ENCODE data around the gene MAP2K1. TPM values are rescaled to one million over a fixed set of nuclear protein-coding genes. Genes with fewer than 3 reads are reported as not detected.
"Not testable (repeated sequence)": the region's sequence is repeated elsewhere in the genome, so short reads cannot be mapped to it uniquely, and the experiment has no call there.

Gene MAP2K1
- polyA plus RNA-seq, 10 donors: 95.5 to 148 (median 118) TPM

DNA sequence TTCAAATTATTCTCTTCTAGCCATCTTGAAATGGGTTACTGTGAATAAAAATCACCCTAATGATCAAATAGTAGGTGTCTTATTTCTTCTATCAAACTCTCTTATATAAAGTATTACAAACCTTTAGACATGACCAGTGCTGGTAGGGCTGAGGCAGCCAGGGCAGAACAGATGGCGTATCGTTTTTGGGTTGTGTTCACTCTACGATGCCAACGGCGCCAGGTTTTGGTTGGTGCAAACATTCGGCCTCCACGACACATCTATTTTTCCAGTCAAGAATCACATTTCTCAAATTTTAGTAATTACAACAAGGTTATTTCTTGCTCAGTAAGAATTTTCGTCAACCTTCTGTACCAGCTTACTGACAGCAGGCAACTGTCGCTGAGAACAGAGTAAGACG, 115.8 kb downstream of the MAP2K1 start:
- no peak for DNase-seq

DNA sequence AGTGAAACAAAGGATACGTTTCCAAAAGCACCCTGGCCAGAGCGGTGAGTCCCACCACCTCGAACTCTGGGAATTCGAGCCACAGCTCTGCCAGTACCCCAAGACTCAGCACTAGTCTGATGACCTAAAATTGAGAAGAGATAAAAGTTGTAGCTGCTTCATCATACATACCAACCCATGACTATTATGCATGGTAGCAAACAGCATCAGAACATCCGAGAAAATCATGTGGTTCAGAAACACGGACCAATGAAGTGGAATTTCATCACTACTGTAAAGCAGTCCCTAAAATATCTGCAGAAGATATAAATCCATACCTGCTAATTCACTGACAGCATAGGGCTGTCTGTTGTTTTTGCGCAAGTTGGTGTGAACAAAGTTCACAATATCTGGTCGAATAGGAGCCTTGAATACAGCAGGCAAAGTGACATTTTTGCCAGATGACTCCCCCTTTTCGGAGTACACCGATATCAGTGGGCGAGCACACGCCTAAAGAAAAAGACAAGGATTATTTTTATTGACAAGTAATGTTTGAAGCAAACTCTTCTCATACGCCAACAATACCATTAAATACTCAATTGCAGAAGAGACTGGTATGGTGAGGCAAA, 116.4 kb downstream of the MAP2K1 start:
- DNase-seq: not testable (repeated sequence)

DNA sequence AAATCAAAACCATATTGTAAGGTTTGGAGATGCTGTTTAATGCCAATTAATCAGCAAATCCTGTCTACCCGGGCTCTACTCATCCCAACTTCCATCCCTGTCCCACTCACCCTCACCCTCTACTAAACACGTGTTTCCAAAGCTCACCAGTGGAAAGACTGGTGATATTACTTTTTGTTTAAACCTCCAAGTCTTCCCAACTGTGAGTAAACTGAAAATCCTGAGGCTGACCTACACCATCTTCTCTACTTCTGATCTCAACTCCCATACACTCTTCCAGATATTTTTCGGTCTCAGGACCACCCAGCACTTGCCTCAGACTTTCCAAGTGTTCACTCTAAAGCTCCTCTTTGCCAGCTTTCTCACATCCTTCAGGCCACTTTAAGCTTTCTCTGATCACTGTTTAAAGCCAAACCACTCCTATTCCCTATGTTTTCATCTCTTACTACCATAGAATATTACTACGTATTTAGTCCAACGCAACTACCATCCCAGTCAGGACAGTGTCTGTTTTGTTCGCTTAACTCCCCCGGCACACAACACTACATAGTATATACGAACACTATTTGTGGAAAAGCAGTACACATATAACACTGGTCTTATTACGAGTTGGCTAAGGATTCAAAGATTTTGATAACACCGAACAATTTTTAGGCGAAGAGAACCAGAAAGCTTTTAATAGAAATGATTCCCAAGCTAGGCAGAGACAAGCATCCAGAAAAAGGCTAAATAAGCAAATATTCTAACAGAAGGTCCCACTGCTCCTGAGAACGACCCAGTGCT, 117.3 kb downstream of the MAP2K1 start:
- DNase-seq: peak in 1 of 3 donors; percentile 23

DNA sequence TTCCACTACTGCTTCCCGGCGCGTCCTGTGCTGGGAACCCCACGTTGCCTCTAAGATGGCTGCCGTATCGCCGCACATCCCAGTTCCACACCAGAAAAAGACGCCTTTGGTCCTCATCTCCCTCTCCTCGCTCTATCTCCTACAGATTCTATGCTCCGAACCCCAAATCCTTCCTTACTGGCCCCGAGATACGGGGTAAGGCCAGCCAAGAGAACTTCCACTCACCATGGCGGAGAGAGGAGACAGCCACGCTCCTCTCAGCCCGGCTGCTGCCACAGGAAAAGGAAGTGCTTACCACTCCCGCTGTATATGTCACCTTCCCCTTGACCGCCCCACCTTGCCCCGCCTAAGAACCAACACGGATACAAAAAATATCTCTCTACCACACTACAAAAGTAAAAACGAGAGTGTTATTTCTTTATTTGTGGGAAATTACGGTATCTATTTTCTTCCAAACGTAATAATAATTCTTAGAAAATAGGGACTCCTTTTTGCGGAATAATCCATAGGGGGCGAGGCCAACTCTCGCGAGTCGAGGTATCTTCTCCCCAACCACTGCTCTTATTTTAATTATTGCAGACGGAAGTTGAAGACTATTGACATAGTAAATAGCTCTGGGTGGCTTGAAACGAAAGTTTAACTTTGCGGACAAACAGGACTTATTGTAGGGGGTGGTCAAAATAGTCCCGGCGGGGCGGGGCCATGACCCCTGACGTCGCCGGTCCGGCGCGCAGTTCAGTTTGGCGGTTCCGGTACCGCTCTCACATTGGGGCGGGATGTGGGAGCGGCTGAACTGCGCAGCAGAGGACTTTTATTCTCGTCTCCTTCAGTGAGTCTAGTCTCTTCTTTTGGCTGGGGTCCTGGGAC, 118.1 kb downstream of the MAP2K1 start, which contains the start of the genes RPL4 and ZWILCH:
RPL4 (minus strand) TSS at position 293 of the 867 bp plus-strand sequence; CDS start at position 228, 65 bp downstream.
ZWILCH (plus strand) TSS at position 764 of the 867 bp plus-strand sequence; CDS start at position 777, 13 bp downstream.
- DNase-seq: peak; percentile 86 to 95 (median 89)

DNA sequence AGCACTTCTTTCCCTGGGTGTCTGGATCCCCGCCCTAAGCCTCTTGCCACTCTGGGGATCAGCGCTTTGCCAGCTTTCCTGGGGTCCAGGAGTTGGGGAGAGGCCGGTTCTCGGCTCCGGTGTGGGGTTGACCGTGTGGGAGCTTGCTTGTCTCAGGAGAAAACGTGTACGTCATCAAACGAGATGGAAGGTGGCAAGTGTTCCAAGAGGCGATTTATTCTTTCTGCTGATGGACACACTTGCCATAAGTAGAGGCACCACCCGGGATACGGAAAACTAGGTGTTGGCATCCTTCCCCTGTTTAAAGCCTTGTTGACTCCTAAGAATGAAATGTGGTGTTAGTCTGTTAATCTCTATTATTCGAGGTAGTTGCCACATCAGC, 118.7 kb downstream of the MAP2K1 start:
- DNase-seq: no peak

DNA sequence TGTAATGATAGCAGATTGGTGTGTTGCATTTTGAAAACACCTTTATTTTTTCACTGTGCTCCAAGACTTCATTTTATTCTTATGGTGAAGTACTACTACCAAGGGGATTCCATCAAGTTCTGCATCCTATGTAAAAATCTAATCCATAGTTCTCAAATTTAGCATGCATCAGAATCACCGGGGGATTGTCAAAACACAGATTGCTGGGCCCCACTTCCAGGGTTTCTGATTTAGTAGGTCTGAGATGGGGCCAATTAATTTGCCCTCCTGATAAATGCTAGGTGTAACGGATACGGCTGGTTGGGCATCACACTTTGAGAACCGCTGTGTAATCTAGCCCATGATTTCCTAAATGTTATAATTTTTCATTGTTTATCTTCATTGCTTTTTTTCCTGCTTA, 119.1 kb downstream of the MAP2K1 start:
- no peak for DNase-seq

DNA sequence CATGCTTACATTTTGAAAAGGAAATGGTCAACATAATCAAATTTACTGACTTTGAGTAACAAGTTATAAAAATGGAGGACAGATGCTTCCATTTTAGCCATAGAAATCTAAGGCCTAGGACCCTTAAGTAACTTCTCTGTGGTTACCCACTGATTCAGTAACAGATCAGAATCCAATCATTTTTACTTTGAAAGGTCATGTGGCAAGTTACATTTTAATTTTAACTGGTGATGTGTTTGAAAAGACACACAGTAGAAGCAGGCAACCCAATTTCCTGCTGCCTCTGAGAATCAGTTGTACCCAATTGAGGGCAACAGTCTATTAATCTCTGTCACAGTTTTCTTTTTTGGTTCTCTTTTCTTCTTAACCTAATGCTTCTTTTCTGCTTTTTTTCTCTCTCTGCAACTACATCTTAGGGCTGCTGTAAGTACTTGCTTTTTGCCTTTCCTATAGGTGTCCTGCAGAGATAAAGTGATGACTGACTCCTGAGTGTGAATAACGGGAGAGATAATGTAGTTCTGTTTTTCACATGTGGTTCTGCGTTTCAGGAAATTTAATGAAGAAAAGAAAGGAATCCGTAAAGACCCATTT, 121.7 kb downstream of the MAP2K1 start:
- no peak for DNase-seq

DNA sequence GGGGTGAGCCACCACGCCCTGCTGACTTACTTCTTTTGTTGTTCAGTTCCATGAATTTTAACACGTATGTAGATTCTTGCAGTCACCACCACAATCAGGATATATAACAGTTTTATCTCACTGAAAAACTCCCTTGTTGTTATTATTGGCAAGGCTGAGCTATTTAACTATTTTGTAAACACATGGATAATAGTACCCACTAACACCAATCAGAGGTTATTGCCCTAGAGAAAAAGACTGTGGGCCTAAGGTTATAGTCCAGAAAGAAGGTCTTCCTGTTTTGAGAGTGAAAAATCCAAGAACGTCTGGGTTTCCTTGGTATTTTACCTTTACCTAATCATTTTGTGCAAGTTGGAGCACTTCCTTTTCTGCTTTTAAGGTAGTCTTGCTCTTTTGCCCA, 127.9 kb downstream of the MAP2K1 start:
- DNase-seq: no peak

DNA sequence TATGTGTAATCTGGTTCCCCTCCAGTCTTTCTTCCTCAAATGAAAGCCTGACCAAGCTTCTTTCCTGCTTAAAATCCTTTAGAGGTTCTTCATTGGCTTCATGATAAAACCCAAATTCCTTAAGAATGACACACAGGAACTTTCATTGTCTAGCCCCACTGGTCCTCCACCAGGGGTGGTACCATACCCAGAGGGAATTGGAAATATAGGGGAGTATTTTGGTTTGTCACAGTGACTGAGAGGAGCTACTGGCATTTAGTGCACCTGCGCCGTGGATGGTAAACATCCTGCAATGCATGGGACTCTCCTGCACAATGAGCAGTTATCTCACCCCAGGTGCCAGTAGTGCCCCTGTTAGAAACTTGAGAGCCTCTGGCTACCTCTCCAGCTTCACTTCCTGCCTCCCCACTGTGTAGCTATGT, 129.2 kb downstream of the MAP2K1 start:
- no peak for DNase-seq

DNA sequence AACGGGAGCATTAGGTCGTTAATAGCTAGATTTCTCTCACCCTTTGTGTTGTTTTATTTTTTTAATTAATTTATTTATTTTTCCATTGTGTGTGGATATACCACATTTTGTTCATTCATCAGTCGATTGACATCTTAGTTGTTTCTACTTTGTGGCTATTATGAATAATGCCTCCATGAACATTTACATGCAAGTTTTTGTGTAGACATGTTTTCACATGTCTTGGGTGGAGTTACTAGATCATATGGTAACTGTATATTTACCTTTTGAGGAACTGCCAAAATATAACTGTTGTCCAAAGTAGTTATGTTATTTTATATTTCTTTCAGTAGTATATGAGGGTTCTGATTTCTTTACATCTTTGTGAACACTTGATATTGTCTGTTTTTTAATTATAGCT, 137.2 kb downstream of the MAP2K1 start:
- no peak for DNase-seq

DNA sequence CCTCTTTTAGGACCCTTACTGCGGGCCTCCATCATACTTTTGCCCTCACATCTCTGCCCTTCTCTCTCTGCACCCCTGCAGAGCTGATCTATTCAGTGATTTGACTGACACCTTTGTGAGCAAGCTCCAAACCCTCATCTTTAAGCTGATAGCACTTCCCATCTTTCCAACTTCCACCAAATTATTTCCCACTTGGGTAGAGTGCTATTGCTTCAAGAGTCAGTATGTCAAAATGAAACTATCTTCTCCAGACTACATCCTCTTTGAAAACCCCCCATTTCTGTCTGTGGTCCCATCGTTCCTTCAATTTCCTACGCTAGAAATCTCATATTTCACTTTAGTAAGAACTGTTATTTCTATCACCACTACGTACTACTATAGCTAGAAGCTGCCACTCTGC, 138.1 kb downstream of the MAP2K1 start:
- DNase-seq: no peak

DNA sequence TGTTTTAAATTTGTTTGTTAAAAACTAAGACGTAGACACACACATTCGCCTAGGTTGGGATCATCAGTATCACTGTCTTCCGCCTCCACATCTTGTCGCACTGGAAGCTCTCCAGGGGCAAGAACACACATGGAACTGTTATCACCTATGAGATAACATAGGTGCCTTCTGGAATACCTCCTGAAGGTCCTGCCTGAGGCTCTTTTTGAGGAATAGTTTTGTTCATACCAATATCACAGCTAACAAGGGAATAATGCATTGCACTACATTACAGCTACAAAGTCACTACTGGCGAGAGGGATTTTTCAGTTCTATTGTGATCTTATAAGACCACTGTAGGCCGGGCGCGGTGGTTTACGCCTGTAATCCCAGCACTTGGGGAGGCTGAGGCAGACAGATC, 148.3 kb downstream of the MAP2K1 start:
- no peak for DNase-seq

Other genes with a start within 250 kb of the MAP2K1 start
- gene MEGF11, start 133.2 kb upstream of the MAP2K1 start, polyA plus RNA-seq (ENCODE audit: insufficient read length in 10 of 10): under 1 TPM; 0.06 to 0.57 (median 0.35) TPM
- 10 to 100 TPM; 21.8 to 40.7 (median 31.3) TPM for gene DIS3L, start 93.3 kb upstream of the MAP2K1 start, polyA plus RNA-seq (ENCODE audit: insufficient read length in 10 of 10)
- 10 to 100 TPM in 8 of 10 donors, 1 to 10 TPM in 2; 8.4 to 14.3 (median 12.0) TPM for gene TIPIN, start 30.2 kb upstream of the MAP2K1 start, polyA plus RNA-seq (ENCODE audit: insufficient read length in 10 of 10)
- gene SNAPC5, start 110.8 kb downstream of the MAP2K1 start, polyA plus RNA-seq (ENCODE audit: insufficient read length in 10 of 10): 10 to 100 TPM; 31.4 to 43.2 (median 35.5) TPM
- gene RPL4, start 117.9 kb downstream of the MAP2K1 start, polyA plus RNA-seq (ENCODE audit: insufficient read length in 10 of 10): 1,000 to 10,000 TPM; 5,006 to 6,467 (median 5,868) TPM
- 10 to 100 TPM; 12.0 to 22.6 (median 17.5) TPM for gene ZWILCH, start 118.4 kb downstream of the MAP2K1 start, polyA plus RNA-seq (ENCODE audit: insufficient read length in 10 of 10)
- gene LCTL, start 179.1 kb downstream of the MAP2K1 start, polyA plus RNA-seq (ENCODE audit: insufficient read length in 10 of 10): under 1 TPM; 0.07 to 0.32 (median 0.17) TPM

Data from muscle of back (tissue), 11 donors.